CD8-positive, alpha-beta memory T cell (primary cell): ENCODE measurements around the gene SLC13A3. TPM values are rescaled to one million over a fixed set of nuclear protein-coding genes. Genes with fewer than 3 reads are reported as not detected.
A peak's percentile ranks its signal among the peaks of the same experiment; 100 is the strongest.

Source experiments
- CTCF ChIA-PET: fragments of 350-600 bp; sonication (Branson Sonifier 250); formaldehyde crosslinking; loops from one replicate; lab custom pipeline; 2021; ENCODE audit warnings: antibody characterized with exemption; lab: Charles Lee
- POLR2A ChIA-PET: fragments of 350-600 bp; sonication (Branson Sonifier 250); formaldehyde crosslinking; loops from one replicate; lab custom pipeline; 2021; ENCODE audit warnings: antibody characterized with exemption; lab: Charles Lee
- DNase-seq, 5 donors: peaks; one replicate each; pipeline versions ENCODE4 v3.0.0 to v3.0.0-alpha.2; 2020 to 2022; ENCODE audit warnings: mixed read lengths in 1 of 5
- H3K27ac ChIP-seq: one replicate; pipeline ENCODE4 v1.7.0; 2013; ENCODE audit warnings: low read depth, mild to moderate bottlenecking, low read length, moderate library complexity
- H3K27me3 ChIP-seq: 2 replicates; pipeline ENCODE4 v1.7.0; 2013; ENCODE audit warnings: low read length, mild to moderate bottlenecking; ENCODE audit not compliant: insufficient read depth, poor library complexity, severe bottlenecking
- H3K36me3 ChIP-seq: 2 replicates; pipeline ENCODE4 v1.7.0; 2013; ENCODE audit warnings: mild to moderate bottlenecking, low read length, moderate library complexity; ENCODE audit not compliant: insufficient read depth
- H3K4me1 ChIP-seq: 2 replicates; pipeline ENCODE4 v1.7.0; 2013; ENCODE audit warnings: mild to moderate bottlenecking, low read length, moderate library complexity; ENCODE audit not compliant: insufficient read depth
- H3K4me3 ChIP-seq: 2 replicates; pipeline ENCODE4 v1.7.0; 2013; ENCODE audit warnings: mild to moderate bottlenecking, low read length
- H3K9me3 ChIP-seq: 2 replicates; pipeline ENCODE4 v1.7.0; 2013; ENCODE audit warnings: mild to moderate bottlenecking, low read length
- H3K27ac Mint-ChIP-seq, 8 donors: one replicate each; pipeline ENCODE4 v1.8.0; 2020 to 2021; ENCODE audit warnings: mixed read lengths in 8 of 8, mild to moderate bottlenecking in 6 of 8, inconsistent platforms in 3 of 8, moderate library complexity in 3 of 8
- H3K27me3 Mint-ChIP-seq, 2 donors: one replicate each; pipeline ENCODE4 v1.8.0; 2020 to 2021; ENCODE audit warnings: mixed read lengths in 2 of 2, mild to moderate bottlenecking in 1 of 2, moderate library complexity in 1 of 2
- H3K36me3 Mint-ChIP-seq, 3 donors: one replicate each; pipeline ENCODE4 v1.8.0; 2020 to 2021; ENCODE audit warnings: mixed read lengths in 3 of 3, inconsistent platforms in 1 of 3, mild to moderate bottlenecking in 1 of 3
- H3K4me1 Mint-ChIP-seq, 3 donors: one replicate each; pipeline ENCODE4 v1.8.0; 2020 to 2021; ENCODE audit warnings: mixed read lengths in 3 of 3, inconsistent platforms in 1 of 3, mild to moderate bottlenecking in 1 of 3
- H3K4me3 Mint-ChIP-seq, 7 donors: one replicate each; pipeline ENCODE4 v1.8.0; 2020 to 2021; ENCODE audit warnings: mixed read lengths in 7 of 7, mild to moderate bottlenecking in 6 of 7, moderate library complexity in 4 of 7, inconsistent platforms in 2 of 7
- H3K9me3 Mint-ChIP-seq, 5 donors: one replicate each; pipeline ENCODE4 v1.8.0; 2020 to 2022; ENCODE audit warnings: mixed read lengths in 5 of 5, mild to moderate bottlenecking in 3 of 5, moderate library complexity in 2 of 5, inconsistent platforms in 1 of 5
- polyA plus RNA-seq: library from polyadenylated mRNA; unstranded; fragments of 300-500 nt; fragmentation: Illumina TruSeq; gene quantifications from one replicate; pipeline ENCODE4 v1.2.3, GENCODE V29; 2021
- total RNA-seq, 2 experiments: library from RNA; stranded (reverse); gene quantifications; one replicate each; pipeline ENCODE4 v1.2.3, GENCODE V29; 2021

SLC13A3 gene
- total and polyA plus RNA-seq, 3 experiments from 2014 or later = 0.11 TPM; not detected in 2

- H3K4me3 Mint-ChIP-seq = no peak overlapping the region
- H3K9me3 Mint-ChIP-seq = no peaks in the 10 kb centered on the region
- ChIA-PET POLR2A (no interaction called here), CTCF (interaction anchor here (0.7 to 1.1 kb wide), 3 partner anchors 10 to 19 kb away, joined by 3 to 4 read pairs (median 3); partner anchors contain the start of gene OCSTAMP)
- H3K9me3 ChIP-seq = no peaks in the 10 kb centered on the region
- DNase-seq = no peak
- H3K4me3 ChIP-seq = no peak overlapping the region
- peaks cover 0 to 10% (median 2%) of the 10 kb centered on the region in 3 donors for H3K4me1 Mint-ChIP-seq
- H3K27me3 Mint-ChIP-seq = peaks cover 6 to 10% of the 10 kb centered on the region in 2 donors
- H3K4me1 ChIP-seq = peaks cover 5% of the 10 kb centered on the region
- H3K27ac Mint-ChIP-seq = no peak overlapping the region
- no peaks in the 10 kb centered on the region for H3K36me3 ChIP-seq
- no peaks in the 10 kb centered on the region for H3K27me3 ChIP-seq
- no peaks in the 10 kb centered on the region for H3K36me3 Mint-ChIP-seq
- H3K27ac ChIP-seq = no peak overlapping the region
Measured at GRCh38 chr20:46563170-46563859, 87.9 kb downstream of the SLC13A3 start.

- H3K27ac Mint-ChIP-seq = no peak overlapping the region
- no peaks in the 10 kb centered on the region for H3K36me3 ChIP-seq
- POLR2A ChIA-PET = no interaction called here
- CTCF ChIA-PET = interaction anchor here (0.7 to 1.1 kb wide), 3 partner anchors 10 to 18 kb away, joined by 3 to 4 read pairs (median 3); partner anchors contain the start of gene OCSTAMP
- H3K9me3 ChIP-seq = no peaks in the 10 kb centered on the region
- H3K27me3 ChIP-seq = no peaks in the 10 kb centered on the region
- H3K36me3 Mint-ChIP-seq = no peaks in the 10 kb centered on the region
- peaks cover 6 to 8% of the 10 kb centered on the region in 2 donors for H3K27me3 Mint-ChIP-seq
- H3K4me1 Mint-ChIP-seq = peaks cover 0 to 10% (median 2%) of the 10 kb centered on the region in 3 donors
- H3K4me3 ChIP-seq = peak overlapping the region; percentile 39
- peak in 4 of 5 donors; percentile 19 to 38 (median 34) for DNase-seq
- peaks cover 5% of the 10 kb centered on the region for H3K4me1 ChIP-seq
- no peak overlapping the region for H3K4me3 Mint-ChIP-seq
- H3K27ac ChIP-seq = no peak overlapping the region
- H3K9me3 Mint-ChIP-seq = no peaks in the 10 kb centered on the region
Measured at GRCh38 chr20:46562373-46563169, 88.7 kb downstream of the SLC13A3 start.

GRCh38 chr20:46562009-46562372 lies 89.3 kb downstream of the SLC13A3 start:
- Mint-ChIP-seq H3K9me3 (no peaks in the 10 kb centered on the region), H3K4me1 (peaks cover 0 to 10% (median 2%) of the 10 kb centered on the region in 3 donors), H3K27ac (no peak overlapping the region), H3K36me3 (no peaks in the 10 kb centered on the region), H3K4me3 (no peak overlapping the region), H3K27me3 (peaks cover 4% of the 10 kb centered on the region in 2 donors)
- Histone ChIP-seq H3K27ac (no peak overlapping the region), H3K4me3 (peak overlapping the region; percentile 39), H3K9me3 (no peaks in the 10 kb centered on the region), H3K4me1 (peaks cover 5% of the 10 kb centered on the region), H3K36me3 (no peaks in the 10 kb centered on the region), H3K27me3 (no peaks in the 10 kb centered on the region)
- no peak for DNase-seq
- POLR2A ChIA-PET = no interaction called here
- CTCF ChIA-PET = interaction anchor here (1.3 kb wide), 1 partner anchor 18 kb away, joined by 3 read pairs; no protein-coding TSS in a partner anchor

GRCh38 chr20:46559685-46560440 lies 91.4 kb downstream of the SLC13A3 start:
- POLR2A ChIA-PET = no interaction called here
- no peaks in the 10 kb centered on the region for H3K27me3 ChIP-seq

GRCh38 chr20:46559001-46559400 lies 92.3 kb downstream of the SLC13A3 start:
- no peak overlapping the region for H3K27ac Mint-ChIP-seq
- Histone ChIP-seq H3K4me3 (no peak overlapping the region), H3K9me3 (no peaks in the 10 kb centered on the region), H3K27ac (no peak overlapping the region), H3K27me3 (no peaks in the 10 kb centered on the region), H3K36me3 (no peaks in the 10 kb centered on the region), H3K4me1 (peaks cover 5% of the 10 kb centered on the region)
- H3K36me3 Mint-ChIP-seq = no peaks in the 10 kb centered on the region
- no peak for DNase-seq
- POLR2A ChIA-PET = no interaction called here
- H3K27me3 Mint-ChIP-seq = peaks cover 0 to 1% of the 10 kb centered on the region in 2 donors
- no peaks in the 10 kb centered on the region for H3K9me3 Mint-ChIP-seq
- H3K4me1 Mint-ChIP-seq = peaks cover 3 to 13% (median 7%) of the 10 kb centered on the region in 3 donors
- CTCF ChIA-PET = no interaction called here
- H3K4me3 Mint-ChIP-seq = no peak overlapping the region

More at GRCh38 chr20:46559685-46560440, 91.4 kb downstream of the SLC13A3 start:
- no peak for DNase-seq
- no peaks in the 10 kb centered on the region for H3K36me3 ChIP-seq
- Mint-ChIP-seq H3K36me3 (no peaks in the 10 kb centered on the region), H3K9me3 (no peaks in the 10 kb centered on the region), H3K27me3 (peaks cover 0 to 1% of the 10 kb centered on the region in 2 donors), H3K4me3 (no peak overlapping the region), H3K4me1 (peaks cover 2 to 11% (median 6%) of the 10 kb centered on the region in 3 donors), H3K27ac (peak overlapping the region in 1 of 8 donors; percentile 27)
- no peak overlapping the region for H3K27ac ChIP-seq
- CTCF ChIA-PET = no interaction called here
- peaks cover 5% of the 10 kb centered on the region for H3K4me1 ChIP-seq
- no peak overlapping the region for H3K4me3 ChIP-seq
- no peaks in the 10 kb centered on the region for H3K9me3 ChIP-seq

GRCh38 chr20:46558511-46558959 lies 92.7 kb downstream of the SLC13A3 start:
- no peak overlapping the region for H3K27ac Mint-ChIP-seq
- no peaks in the 10 kb centered on the region for H3K36me3 ChIP-seq

GRCh38 chr20:46557231-46557956 lies 93.9 kb downstream of the SLC13A3 start:
- H3K27me3 Mint-ChIP-seq = peaks cover 0 to 1% of the 10 kb centered on the region in 2 donors
- peak overlapping the region in 1 of 8 donors; percentile 71 for H3K27ac Mint-ChIP-seq
- ChIA-PET POLR2A (no interaction called here), CTCF (interaction anchor here (0.7 kb wide), 1 partner anchor 8 kb away, joined by 3 read pairs; no protein-coding TSS in a partner anchor)
- Histone ChIP-seq H3K36me3 (no peaks in the 10 kb centered on the region), H3K4me3 (no peak overlapping the region), H3K9me3 (no peaks in the 10 kb centered on the region), H3K27ac (no peak overlapping the region), H3K4me1 (peaks cover 16% of the 10 kb centered on the region), H3K27me3 (no peaks in the 10 kb centered on the region)
- peaks cover 15 to 25% (median 19%) of the 10 kb centered on the region in 3 donors for H3K4me1 Mint-ChIP-seq
- no peak for DNase-seq
- no peaks in the 10 kb centered on the region for H3K36me3 Mint-ChIP-seq
- no peaks in the 10 kb centered on the region for H3K9me3 Mint-ChIP-seq
- H3K4me3 Mint-ChIP-seq = no peak overlapping the region

More at GRCh38 chr20:46558511-46558959, 92.7 kb downstream of the SLC13A3 start:
- peaks cover 5% of the 10 kb centered on the region for H3K4me1 ChIP-seq
- ChIA-PET CTCF (no interaction called here), POLR2A (no interaction called here)
- DNase-seq = no peak
- H3K9me3 Mint-ChIP-seq = no peaks in the 10 kb centered on the region
- H3K27ac ChIP-seq = no peak overlapping the region
- no peak overlapping the region for H3K4me3 Mint-ChIP-seq
- no peaks in the 10 kb centered on the region for H3K9me3 ChIP-seq
- H3K27me3 ChIP-seq = no peaks in the 10 kb centered on the region
- H3K4me3 ChIP-seq = no peak overlapping the region
- H3K27me3 Mint-ChIP-seq = peaks cover 0 to 1% of the 10 kb centered on the region in 2 donors
- no peaks in the 10 kb centered on the region for H3K36me3 Mint-ChIP-seq
- H3K4me1 Mint-ChIP-seq = peaks cover 4 to 13% (median 7%) of the 10 kb centered on the region in 3 donors
